Measurements from ENCODE around the gene TERT.

DNA sequence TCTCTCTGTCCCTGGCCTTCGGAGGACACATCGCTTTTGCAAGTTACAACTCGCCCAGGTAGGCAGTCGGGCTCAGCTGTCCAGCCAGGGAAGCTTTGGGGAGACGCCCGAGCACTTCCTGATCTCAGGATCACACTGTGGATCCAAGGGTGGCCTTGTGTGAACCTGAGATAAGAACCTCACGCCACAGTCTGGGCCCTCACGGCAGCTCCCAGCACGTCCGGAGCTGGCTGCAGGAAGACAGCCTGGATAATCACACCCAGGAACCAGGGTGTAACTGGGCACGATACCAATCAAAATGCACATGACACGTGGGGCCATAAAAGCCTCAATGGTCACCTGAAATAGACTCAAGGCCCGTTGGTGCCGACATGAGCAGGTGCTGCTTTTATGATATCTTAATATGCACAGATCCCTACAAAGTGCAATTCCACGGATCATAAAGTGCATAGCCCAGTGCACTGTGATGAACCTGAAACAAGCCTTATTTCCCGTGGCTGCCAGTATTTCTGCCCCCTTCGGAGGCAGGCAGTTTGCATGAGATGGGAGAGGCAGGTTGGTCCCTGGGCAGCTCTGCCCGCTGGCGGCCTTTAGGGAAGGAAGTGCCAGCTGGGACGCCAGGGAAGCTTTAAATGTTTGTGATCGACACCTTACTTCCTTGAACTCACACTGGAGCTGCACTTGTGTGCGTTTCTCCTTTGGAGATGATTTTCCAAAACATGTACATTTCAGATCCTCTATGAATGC is 55.2 kb downstream of the TERT start:
- TF ChIP-seq, protein P1, sequence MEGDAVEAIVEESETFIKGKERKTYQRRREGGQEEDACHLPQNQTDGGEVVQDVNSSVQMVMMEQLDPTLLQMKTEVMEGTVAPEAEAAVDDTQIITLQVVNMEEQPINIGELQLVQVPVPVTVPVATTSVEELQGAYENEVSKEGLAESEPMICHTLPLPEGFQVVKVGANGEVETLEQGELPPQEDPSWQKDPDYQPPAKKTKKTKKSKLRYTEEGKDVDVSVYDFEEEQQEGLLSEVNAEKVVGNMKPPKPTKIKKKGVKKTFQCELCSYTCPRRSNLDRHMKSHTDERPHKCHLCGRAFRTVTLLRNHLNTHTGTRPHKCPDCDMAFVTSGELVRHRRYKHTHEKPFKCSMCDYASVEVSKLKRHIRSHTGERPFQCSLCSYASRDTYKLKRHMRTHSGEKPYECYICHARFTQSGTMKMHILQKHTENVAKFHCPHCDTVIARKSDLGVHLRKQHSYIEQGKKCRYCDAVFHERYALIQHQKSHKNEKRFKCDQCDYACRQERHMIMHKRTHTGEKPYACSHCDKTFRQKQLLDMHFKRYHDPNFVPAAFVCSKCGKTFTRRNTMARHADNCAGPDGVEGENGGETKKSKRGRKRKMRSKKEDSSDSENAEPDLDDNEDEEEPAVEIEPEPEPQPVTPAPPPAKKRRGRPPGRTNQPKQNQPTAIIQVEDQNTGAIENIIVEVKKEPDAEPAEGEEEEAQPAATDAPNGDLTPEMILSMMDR (IDR thresholded peaks at IDR 0.05): no peak
- TF ChIP-seq POLR2A (IDR thresholded peaks at IDR 0.05): no peak
- TF ChIP-seq POLR2AphosphoS5 (IDR thresholded peaks at IDR 0.05): no peak
- TF ChIP-seq EP300 (IDR thresholded peaks at IDR 0.05): no peak
